Measurements from ENCODE around the gene C17orf50. TPM values are rescaled to one million over a fixed set of nuclear protein-coding genes. Genes with fewer than 3 reads are reported as not detected.

Gene C17orf50
- total and polyA plus RNA-seq, 2 of the 13 experiments (the other 11 are each of a cell fraction or from before 2014, with no cell fraction given): not detected

DNA sequence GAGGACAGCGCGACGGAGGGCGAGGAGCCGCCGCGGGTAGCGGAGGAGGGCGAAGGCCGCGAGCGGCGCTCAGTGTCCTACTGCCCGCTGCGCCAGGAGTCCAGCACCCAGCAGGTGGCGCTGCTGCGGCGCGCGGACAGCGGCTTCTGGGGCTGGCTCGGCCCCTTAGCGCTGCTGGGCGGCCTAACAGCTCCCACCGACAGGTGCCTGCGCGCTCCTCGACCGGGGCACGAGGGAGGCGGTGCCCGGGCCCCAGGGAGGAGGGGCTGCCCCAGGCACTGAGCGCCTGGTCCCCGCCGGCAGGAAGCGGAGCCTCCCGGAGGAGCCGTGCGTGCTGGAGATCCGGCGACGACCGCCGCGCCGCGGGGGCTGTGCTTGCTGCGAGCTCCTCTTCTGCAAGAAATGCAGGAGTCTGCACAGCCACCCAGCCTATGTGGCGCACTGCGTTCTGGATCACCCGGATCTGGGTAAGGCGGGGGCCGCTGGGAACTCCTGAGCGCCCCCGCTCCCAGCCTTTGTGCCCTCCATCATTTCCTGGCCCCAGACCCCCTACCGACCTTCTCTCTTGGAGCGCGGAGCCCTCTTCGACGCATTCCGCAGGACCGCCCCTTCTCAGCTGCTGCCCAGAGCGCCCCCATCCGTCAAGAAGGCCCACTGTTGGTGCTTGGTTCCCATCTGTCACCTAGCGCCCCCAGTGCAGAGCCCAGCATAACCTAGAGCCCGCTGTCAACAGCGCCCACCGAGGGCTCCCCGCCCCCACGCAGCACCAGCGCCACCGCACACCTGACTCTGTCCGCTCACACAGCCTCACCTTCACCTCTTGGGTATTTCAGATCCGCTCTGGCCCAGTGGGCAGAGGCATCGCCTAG lies 3.7 kb downstream of the C17orf50 start (continued):
- TF ChIP-seq, protein P1, sequence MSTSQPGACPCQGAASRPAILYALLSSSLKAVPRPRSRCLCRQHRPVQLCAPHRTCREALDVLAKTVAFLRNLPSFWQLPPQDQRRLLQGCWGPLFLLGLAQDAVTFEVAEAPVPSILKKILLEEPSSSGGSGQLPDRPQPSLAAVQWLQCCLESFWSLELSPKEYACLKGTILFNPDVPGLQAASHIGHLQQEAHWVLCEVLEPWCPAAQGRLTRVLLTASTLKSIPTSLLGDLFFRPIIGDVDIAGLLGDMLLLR (CRISPR knock-in tag; IDR thresholded peaks at IDR 0.05): peak; percentile 44; the same call in 1 of the 2 replicates
- TF ChIP-seq TGIF2 (CRISPR knock-in tag; IDR thresholded peaks at IDR 0.05) (no peak), ZNF572 (CRISPR knock-in tag; IDR thresholded peaks at IDR 0.05) (peak; percentile 16; the same call in 1 of the 2 replicates), ZNF619 (CRISPR knock-in tag; IDR thresholded peaks at IDR 0.05) (0 out of 2 replicates have a peak, but pooled peaks have one; percentile 69), MIER3 (CRISPR knock-in tag; IDR thresholded peaks at IDR 0.05; ENCODE audit: borderline replicate concordance) (no peak; the same call in 1 of the 2 replicates), ZKSCAN8 (CRISPR knock-in tag; IDR thresholded peaks at IDR 0.05; ENCODE audit: borderline replicate concordance) (no peak; the same call in 1 of the 2 replicates), ZNF788 (CRISPR knock-in tag; IDR thresholded peaks at IDR 0.05; ENCODE audit: borderline replicate concordance) (peak; percentile 83; the same call in 1 of the 2 replicates), ZNF484 (CRISPR knock-in tag; IDR thresholded peaks at IDR 0.05; ENCODE audit: borderline replicate concordance, low read depth) (no peak), LCORL (IDR thresholded peaks at IDR 0.05) (no peak), LCORL (CRISPR knock-in tag; IDR thresholded peaks at IDR 0.05) (peak; percentile 53), REL (CRISPR knock-in tag; conservative IDR thresholded peaks at IDR 0.05) (no peak), MLLT10 (CRISPR knock-in tag; IDR thresholded peaks at IDR 0.05) (no peak)
- TF ChIP-seq, protein P2, sequence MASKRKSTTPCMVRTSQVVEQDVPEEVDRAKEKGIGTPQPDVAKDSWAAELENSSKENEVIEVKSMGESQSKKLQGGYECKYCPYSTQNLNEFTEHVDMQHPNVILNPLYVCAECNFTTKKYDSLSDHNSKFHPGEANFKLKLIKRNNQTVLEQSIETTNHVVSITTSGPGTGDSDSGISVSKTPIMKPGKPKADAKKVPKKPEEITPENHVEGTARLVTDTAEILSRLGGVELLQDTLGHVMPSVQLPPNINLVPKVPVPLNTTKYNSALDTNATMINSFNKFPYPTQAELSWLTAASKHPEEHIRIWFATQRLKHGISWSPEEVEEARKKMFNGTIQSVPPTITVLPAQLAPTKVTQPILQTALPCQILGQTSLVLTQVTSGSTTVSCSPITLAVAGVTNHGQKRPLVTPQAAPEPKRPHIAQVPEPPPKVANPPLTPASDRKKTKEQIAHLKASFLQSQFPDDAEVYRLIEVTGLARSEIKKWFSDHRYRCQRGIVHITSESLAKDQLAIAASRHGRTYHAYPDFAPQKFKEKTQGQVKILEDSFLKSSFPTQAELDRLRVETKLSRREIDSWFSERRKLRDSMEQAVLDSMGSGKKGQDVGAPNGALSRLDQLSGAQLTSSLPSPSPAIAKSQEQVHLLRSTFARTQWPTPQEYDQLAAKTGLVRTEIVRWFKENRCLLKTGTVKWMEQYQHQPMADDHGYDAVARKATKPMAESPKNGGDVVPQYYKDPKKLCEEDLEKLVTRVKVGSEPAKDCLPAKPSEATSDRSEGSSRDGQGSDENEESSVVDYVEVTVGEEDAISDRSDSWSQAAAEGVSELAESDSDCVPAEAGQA (IDR thresholded peaks at IDR 0.05; ENCODE audit: low read depth): no peak
- TF ChIP-seq, protein P2 (CRISPR knock-in tag; IDR thresholded peaks at IDR 0.05; ENCODE audit: borderline replicate concordance): no peak
- TF ChIP-seq, protein P3, sequence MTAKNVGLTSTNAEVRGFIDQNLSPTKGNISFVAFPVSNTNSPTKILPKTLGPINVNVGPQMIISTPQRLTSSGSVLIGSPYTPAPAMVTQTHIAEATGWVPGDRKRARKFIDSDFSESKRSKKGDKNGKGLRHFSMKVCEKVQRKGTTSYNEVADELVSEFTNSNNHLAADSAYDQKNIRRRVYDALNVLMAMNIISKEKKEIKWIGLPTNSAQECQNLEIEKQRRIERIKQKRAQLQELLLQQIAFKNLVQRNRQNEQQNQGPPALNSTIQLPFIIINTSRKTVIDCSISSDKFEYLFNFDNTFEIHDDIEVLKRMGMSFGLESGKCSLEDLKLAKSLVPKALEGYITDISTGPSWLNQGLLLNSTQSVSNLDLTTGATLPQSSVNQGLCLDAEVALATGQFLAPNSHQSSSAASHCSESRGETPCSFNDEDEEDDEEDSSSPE (CRISPR knock-in tag; IDR thresholded peaks at IDR 0.05): peak; percentile 85
- TF ChIP-seq, protein P4, sequence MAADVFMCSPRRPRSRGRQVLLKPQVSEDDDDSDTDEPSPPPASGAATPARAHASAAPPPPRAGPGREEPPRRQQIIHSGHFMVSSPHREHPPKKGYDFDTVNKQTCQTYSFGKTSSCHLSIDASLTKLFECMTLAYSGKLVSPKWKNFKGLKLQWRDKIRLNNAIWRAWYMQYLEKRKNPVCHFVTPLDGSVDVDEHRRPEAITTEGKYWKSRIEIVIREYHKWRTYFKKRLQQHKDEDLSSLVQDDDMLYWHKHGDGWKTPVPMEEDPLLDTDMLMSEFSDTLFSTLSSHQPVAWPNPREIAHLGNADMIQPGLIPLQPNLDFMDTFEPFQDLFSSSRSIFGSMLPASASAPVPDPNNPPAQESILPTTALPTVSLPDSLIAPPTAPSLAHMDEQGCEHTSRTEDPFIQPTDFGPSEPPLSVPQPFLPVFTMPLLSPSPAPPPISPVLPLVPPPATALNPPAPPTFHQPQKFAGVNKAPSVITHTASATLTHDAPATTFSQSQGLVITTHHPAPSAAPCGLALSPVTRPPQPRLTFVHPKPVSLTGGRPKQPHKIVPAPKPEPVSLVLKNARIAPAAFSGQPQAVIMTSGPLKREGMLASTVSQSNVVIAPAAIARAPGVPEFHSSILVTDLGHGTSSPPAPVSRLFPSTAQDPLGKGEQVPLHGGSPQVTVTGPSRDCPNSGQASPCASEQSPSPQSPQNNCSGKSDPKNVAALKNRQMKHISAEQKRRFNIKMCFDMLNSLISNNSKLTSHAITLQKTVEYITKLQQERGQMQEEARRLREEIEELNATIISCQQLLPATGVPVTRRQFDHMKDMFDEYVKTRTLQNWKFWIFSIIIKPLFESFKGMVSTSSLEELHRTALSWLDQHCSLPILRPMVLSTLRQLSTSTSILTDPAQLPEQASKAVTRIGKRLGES (CRISPR knock-in tag; IDR thresholded peaks at IDR 0.05; ENCODE audit: borderline replicate concordance): no peak
